Natural killer cell (primary cell): Measurements from ENCODE around the gene IL36RN. TPM values are rescaled to one million over a fixed set of nuclear protein-coding genes. Genes with fewer than 3 reads are reported as not detected.

Source experiments
- ATAC-seq, 3 donors: fragments of 150-1000 bp in 2 of 3; fragments of 200-7000 bp in 1 of 3; cut with Tn5 transposase; 1 replicate in 1 of 3; 2 replicates in 2 of 3; pipeline ENCODE4 v1.10.0; 2021; ENCODE audit warnings: mild to moderate bottlenecking in 2 of 3, moderate library complexity in 2 of 3
- DNase-seq, 2 donors: peaks; one replicate each; pipeline versions ENCODE4 v3.0.0 to v3.0.0-alpha.2; 2013 to 2021; ENCODE audit warnings: mixed read lengths in 1 of 2
- H3K27ac ChIP-seq: one replicate; pipeline ENCODE4 v1.5.1; 2013; ENCODE audit warnings: mild to moderate bottlenecking, low read length
- H3K27me3 ChIP-seq: one replicate; pipeline ENCODE4 v1.6.1; 2013; ENCODE audit warnings: low read length; ENCODE audit not compliant: control insufficient read depth, insufficient read depth
- H3K36me3 ChIP-seq: one replicate; pipeline ENCODE4 v1.6.1; 2013; ENCODE audit warnings: low read length; ENCODE audit not compliant: control insufficient read depth, insufficient read depth
- H3K4me1 ChIP-seq: one replicate; pipeline ENCODE4 v1.6.1; 2013; ENCODE audit warnings: low read length; ENCODE audit not compliant: control insufficient read depth, insufficient read depth
- H3K4me3 ChIP-seq: one replicate; pipeline ENCODE4 v1.5.1; 2013; ENCODE audit warnings: low read length
- H3K9me3 ChIP-seq: one replicate; pipeline ENCODE4 v1.6.1; 2013; ENCODE audit warnings: low read length; ENCODE audit not compliant: control insufficient read depth, insufficient read depth
- H3K27ac Mint-ChIP-seq, 2 donors: one replicate each; pipeline ENCODE4 v1.8.0; 2022; ENCODE audit warnings: mild to moderate bottlenecking in 2 of 2, mixed read lengths in 2 of 2, moderate library complexity in 1 of 2
- H3K27me3 Mint-ChIP-seq, 2 donors: one replicate each; pipeline ENCODE4 v1.8.0; 2022; ENCODE audit warnings: low read depth in 2 of 2, mixed read lengths in 2 of 2
- H3K36me3 Mint-ChIP-seq: one replicate; pipeline ENCODE4 v1.8.0; 2022; ENCODE audit warnings: mixed read lengths
- H3K4me1 Mint-ChIP-seq, 2 donors: one replicate each; pipeline ENCODE4 v1.8.0; 2022; ENCODE audit warnings: mixed read lengths in 2 of 2
- H3K4me3 Mint-ChIP-seq: one replicate; pipeline ENCODE4 v1.8.0; 2022; ENCODE audit warnings: mild to moderate bottlenecking, moderate library complexity, mixed read lengths
- H3K9me3 Mint-ChIP-seq, 2 donors: one replicate each; pipeline ENCODE4 v1.8.0; 2022; ENCODE audit warnings: mixed read lengths in 2 of 2
- WGBS: methylation state at CpG from one replicate; pipeline ENCODE4 v1.1.7; 2013; ENCODE audit warnings: missing lambda C conversion rate; ENCODE audit not compliant: insufficient coverage; 5-methylcytosine and 5-hydroxymethylcytosine counted together
- intact Hi-C: fragments of 100-400 bp; cut with micrococcal nuclease; formaldehyde crosslinking; loops from one replicate; pipeline ENCODE4 v1.14.2; 2022
- total RNA-seq, 4 donors: library from RNA; stranded (reverse); fragments of 120-200 nt in 1 of 4; gene quantifications; one replicate each; pipeline versions ENCODE4 v1.2.3 to v1.2.4, GENCODE V29; 2013 to 2022
- TF ChIP-seq, protein P1 (sequence below): fragments of 200-600 bp; IDR thresholded peaks from one replicate; pipeline ENCODE4 v1.8.0; 2022; ENCODE audit warnings: antibody characterized with exemption

Gene IL36RN
- total RNA-seq, 3 donors from 2014 or later (not counting 1 experiment from before 2014, with no cell fraction given), result not detected

DNA sequence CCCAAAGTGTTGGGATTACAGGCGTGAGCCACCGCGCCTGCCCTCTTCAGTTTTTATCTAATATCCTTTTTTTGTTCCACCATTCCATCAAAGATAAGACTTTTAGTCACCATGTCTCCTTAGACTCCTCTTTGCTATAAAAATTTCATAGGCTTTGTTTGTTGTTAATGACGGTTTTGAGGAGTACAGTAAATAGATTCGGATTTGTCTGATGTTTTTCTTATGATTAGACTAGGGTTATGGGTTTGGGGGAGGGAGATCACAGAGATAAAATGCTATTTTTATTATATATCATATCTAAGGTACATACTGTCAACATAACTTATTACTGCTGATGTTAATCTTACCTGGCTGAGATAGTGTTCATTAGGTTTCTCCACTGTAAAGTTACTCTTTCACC, 12.5 kb upstream of the IL36RN start:
- no peak for DNase-seq
- WGBS, result 98% methylated on average over 4 of the region's 5 CpGs
- Histone ChIP-seq H3K9me3 (peaks cover 4% of the 10 kb centered on the region), H3K4me1 (no peaks in the 10 kb centered on the region), H3K27me3 (peaks cover 4% of the 10 kb centered on the region), H3K27ac (no peak overlapping the region), H3K4me3 (no peak overlapping the region), H3K36me3 (no peaks in the 10 kb centered on the region)
- no peaks in the 10 kb centered on the region for H3K36me3 Mint-ChIP-seq
- intact Hi-C loops, result no loop called here
- no peak overlapping the region for H3K27ac Mint-ChIP-seq
- H3K4me3 Mint-ChIP-seq, result no peak overlapping the region
- peaks cover 12 to 27% of the 10 kb centered on the region in 2 donors for H3K27me3 Mint-ChIP-seq
- TF ChIP-seq, protein P1, sequence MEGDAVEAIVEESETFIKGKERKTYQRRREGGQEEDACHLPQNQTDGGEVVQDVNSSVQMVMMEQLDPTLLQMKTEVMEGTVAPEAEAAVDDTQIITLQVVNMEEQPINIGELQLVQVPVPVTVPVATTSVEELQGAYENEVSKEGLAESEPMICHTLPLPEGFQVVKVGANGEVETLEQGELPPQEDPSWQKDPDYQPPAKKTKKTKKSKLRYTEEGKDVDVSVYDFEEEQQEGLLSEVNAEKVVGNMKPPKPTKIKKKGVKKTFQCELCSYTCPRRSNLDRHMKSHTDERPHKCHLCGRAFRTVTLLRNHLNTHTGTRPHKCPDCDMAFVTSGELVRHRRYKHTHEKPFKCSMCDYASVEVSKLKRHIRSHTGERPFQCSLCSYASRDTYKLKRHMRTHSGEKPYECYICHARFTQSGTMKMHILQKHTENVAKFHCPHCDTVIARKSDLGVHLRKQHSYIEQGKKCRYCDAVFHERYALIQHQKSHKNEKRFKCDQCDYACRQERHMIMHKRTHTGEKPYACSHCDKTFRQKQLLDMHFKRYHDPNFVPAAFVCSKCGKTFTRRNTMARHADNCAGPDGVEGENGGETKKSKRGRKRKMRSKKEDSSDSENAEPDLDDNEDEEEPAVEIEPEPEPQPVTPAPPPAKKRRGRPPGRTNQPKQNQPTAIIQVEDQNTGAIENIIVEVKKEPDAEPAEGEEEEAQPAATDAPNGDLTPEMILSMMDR, result no peak
- no peaks in the 10 kb centered on the region for H3K9me3 Mint-ChIP-seq
- ATAC-seq, result no peak
- H3K4me1 Mint-ChIP-seq, result no peaks in the 10 kb centered on the region

DNA sequence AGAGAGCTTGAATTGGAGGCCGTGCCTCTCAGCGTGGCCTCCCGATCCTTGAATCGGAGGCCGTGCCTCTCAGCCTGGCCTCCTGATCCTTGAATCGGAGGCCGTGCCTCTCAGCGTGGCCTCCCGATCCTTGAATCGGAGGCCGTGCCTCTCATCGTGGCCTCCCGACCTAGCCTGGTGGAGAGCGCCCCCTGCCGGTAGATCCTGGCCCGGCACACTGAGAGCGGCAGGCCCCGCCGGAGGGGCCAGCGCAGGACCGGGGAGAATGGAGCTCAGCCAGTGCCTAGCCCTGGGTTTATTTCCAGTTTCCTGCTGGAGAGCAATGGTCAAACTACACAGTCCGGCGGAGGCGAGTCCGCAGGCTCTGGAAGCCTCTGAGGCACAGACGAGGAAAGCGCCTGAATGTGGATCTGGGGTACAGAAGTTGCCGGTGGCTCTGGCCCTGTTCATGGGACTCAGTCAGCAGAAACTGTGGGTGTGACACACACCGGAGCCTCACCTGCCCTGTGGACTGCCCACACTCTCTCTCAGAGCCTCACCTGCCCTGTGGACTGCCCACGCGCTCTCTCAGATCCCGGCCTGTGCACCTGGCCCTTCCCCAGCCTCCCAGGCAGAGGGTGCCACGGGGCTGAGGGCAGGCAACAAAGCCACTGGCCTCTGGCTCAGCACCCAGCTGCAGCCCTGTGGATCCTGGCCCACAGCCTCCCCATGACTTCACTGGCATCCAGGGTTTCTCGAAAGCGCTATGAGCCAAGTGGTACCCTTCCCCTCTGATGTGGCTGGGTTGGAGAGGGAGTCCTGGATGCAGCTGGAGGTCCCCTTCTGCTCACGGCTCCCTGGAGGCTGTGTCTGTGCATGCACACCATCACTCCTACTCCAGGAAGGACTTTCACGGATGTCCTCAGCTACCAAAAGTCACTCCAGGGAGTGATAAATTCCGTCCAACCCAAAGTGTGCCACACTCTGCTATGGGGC, 7.8 kb upstream of the IL36RN start:
- ATAC-seq (no peak), DNase-seq (no peak)
- Histone ChIP-seq H3K9me3 (peaks cover 7% of the 10 kb centered on the region), H3K27ac (no peak overlapping the region), H3K36me3 (no peaks in the 10 kb centered on the region), H3K4me3 (no peak overlapping the region), H3K27me3 (peaks cover 3% of the 10 kb centered on the region), H3K4me1 (no peaks in the 10 kb centered on the region)
- Mint-ChIP-seq H3K4me3 (no peak overlapping the region), H3K27ac (no peak overlapping the region), H3K9me3 (no peaks in the 10 kb centered on the region), H3K4me1 (peaks cover 9% of the 10 kb centered on the region in 2 donors), H3K36me3 (peaks cover 7% of the 10 kb centered on the region), H3K27me3 (peaks cover 16 to 39% of the 10 kb centered on the region in 2 donors)
- TF ChIP-seq, protein P1, result no peak
- intact Hi-C loops, result no loop called here
- WGBS, result 94% methylated on average over 38 of the region's 38 CpGs

DNA sequence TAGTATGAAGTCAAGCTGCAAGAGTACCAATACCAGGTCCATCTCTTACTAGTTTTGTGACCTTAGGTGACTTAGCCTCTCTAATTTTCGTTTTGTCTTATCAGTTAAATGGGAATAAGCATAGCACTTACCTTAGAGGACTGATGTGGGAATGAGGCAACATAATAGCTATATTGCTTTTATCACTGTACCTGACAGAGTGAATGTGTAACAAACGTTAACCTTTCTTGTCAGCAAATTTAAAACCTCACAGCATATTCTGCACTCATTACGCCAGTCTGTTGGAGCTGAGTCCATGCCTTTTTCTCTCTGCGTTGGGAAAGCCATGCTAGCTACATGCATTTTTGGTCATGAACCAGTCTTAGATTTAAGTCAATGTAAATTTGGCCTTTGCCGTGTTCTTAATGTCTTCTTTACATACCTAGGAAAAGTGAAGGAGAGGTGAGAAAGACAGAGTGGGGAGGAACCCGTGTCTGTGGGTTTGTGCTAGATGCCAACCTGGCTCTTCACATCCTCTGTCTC, 6.5 kb upstream of the IL36RN start, which contains the start of gene IL36B:
Gene IL36B (minus strand): TSS at position 472 of the 522 bp plus-strand sequence.
- intact Hi-C loops, result no loop called here
- 94% methylated on average over 4 of the region's 6 CpGs for WGBS
- Histone ChIP-seq H3K36me3 (no peaks in the 10 kb centered on the region), H3K4me3 (no peak within 1 kb of the TSS), H3K9me3 (peaks cover 8% of the 10 kb centered on the region), H3K27me3 (peaks cover 3% of the 10 kb centered on the region), H3K4me1 (no peaks in the 10 kb centered on the region), H3K27ac (no peak within 1 kb of the TSS)
- Mint-ChIP-seq H3K4me1 (peaks cover 9% of the 10 kb centered on the region in 2 donors), H3K27me3 (peaks cover 19 to 39% of the 10 kb centered on the region in 2 donors), H3K9me3 (no peaks in the 10 kb centered on the region), H3K27ac (no peak within 1 kb of the TSS), H3K36me3 (peaks cover 7% of the 10 kb centered on the region), H3K4me3 (no peak within 1 kb of the TSS)
- ATAC-seq (no peak), DNase-seq (no peak)
- TF ChIP-seq, protein P1, result no peak
